Neural progenitor cell (in vitro differentiated cells): Measurements from ENCODE around the gene CHST13.

Experiments
- CTCF ChIP-seq: fragments of 200-600 bp; sonication (generic); IDR thresholded peaks from 2 replicates; pipeline ENCODE4 v1.5.1; 2017; ENCODE audit warnings: antibody characterized with exemption, mild to moderate bottlenecking
- EZH2phosphoT487 ChIP-seq: fragments of 200-600 bp; sonication (generic); IDR thresholded peaks from 2 replicates; pipeline ENCODE4 v1.6.1; 2017; ENCODE audit warnings: antibody characterized with exemption

GRCh38 chr3:126485956-126486355 is 38.0 kb upstream of the CHST13 start:
- TF ChIP-seq EZH2phosphoT487 (no peak), CTCF (no peak)
